Activated T-helper 1 cell treated with anti-CD3 and anti-CD28 coated beads, Interleukin-2, amount 50 U/mL, for 16 hours (primary cell): ENCODE data around the gene ARMCX5.

ENCODE experiments used
- DNase-seq, 2 donors: peaks; one replicate each; pipeline ENCODE4 v3.0.0-alpha.2; 2020; ENCODE audit warnings: low read depth in 1 of 2, low spot score in 1 of 2

ARMCX5 gene

DNA sequence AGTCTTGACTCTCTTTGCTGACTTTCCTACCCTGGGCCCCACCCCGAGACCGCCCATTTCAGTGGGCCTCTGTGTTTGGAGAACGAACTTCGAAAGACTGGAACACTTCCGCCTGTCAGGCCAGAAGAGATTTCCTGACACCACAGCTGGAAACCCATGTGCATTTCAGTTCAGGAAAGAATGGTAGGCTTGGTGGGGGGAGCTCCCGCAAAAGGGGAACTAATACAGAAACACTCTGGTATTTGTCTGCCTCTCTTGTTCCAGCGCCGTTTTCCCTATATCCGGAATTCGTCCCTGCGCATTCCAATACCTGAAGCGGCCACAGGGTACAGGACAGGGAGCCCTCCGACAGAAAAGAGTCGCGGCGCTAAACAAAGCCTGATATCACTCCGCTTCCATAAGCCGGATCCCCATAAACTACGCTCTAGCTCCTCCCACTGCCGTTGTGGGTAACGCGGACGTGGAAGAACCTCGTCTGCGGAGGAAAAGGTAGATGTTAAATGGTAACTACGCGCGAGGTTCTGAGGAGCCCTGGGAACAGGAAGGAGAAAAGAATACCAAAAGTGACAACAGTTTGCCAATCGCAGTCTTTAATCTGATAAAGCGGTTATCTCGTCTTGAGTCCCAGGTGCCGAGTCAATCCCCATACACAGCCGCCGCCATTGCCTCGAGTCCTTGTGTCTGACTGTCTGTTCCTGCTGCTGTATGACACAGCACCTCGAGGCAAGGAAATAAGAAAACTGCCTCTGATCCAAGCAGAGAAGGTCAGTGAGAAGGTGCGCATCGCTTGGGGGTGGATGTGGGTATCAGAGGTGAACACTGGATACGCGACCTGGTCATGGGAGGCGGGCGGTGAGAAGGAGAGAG, at the start of gene ARMCX5:
ARMCX5 (plus strand) TSS at position 432 of the 867 bp plus-strand sequence. CDS start 2,627 bp downstream, outside the sequence.
- DNase-seq, result peak; percentile 28 to 55

DNA sequence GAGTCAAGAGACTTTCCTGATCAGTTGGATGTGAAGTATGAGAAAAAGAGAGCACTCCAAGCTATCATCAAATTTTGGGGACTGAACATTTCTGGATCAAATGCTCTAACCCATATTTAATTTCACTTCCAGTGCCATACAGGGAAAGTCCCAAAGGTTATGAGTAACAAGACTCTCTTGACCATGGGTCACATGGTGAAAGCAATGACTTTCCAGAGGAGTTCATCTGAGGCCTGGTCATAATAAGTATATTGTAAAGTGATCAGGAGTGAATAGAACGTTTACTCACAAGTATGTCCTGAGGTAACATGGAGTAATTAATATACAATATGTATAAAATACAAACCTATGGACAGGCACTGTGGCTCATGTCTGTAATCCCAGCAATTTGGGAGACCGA, 40.7 kb upstream of the ARMCX5 start:
- DNase-seq, result no peak

DNA sequence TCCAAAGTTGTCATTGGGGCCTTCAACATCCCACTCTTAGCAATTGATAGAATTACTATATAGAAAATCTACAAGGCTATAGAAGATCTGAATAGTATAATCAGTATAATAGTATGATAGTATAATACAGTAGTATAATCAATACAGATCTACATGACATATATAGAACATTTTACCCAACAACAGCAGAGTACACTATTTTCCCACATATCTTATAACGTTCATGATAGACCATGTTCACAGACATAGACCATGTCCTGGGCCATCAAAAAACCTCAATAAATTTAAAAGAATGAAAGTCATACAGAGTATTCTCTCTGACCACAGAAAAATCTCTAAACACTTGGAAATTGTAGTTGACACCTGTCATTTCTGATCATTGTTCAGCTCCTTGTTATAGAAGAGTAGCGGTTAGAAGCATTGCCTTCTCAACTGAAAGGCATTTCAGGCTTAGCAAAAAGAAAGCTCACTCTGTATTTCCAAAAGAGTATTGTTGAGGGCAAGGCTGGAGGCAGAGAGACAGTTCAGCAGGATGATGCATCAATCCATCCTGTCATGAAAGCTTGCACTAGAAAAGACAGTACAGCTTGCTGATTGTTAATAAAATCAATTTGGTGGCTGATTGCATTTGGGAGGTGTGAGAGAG, 38.8 kb upstream of the ARMCX5 start:
- DNase-seq, result no peak

DNA sequence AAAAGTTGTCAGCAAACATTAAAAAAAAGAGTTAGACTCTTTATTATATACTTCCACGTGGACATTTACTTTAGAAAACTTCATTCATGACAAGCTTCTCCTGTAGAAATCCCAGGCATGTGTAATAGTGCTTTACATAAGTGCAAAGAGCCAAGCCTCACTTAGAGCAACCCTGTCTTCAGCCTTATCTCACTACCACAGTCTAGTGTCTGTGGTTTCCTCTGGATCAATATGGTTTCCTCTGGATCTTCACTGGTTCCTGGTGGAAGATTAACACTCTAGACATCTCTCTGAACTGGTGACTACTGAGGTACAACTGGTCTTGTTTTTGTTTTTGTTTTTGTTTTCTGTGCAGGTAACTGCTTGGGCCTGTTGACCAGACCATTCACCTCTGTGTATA, 18.4 kb upstream of the ARMCX5 start:
- DNase-seq, result no peak

DNA sequence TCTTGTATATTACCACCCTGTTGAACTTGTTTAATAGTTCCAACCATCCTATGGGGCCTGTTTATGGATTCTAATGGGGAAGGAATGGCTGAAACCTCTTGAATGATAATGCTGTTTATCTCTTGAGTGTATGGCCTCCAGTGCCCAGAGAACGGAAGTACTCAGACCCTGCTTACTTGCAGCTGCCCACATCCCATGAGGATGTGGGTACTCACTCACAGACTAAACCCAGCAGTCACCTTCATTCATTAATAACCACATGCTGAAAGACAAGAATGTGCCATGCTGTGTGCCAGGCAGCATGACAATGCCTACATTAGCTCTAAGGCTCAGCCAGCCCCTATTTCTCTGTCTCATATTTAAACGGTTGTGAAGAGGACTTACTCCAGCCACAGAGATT, 5.9 kb upstream of the ARMCX5 start:
- no peak for DNase-seq

DNA sequence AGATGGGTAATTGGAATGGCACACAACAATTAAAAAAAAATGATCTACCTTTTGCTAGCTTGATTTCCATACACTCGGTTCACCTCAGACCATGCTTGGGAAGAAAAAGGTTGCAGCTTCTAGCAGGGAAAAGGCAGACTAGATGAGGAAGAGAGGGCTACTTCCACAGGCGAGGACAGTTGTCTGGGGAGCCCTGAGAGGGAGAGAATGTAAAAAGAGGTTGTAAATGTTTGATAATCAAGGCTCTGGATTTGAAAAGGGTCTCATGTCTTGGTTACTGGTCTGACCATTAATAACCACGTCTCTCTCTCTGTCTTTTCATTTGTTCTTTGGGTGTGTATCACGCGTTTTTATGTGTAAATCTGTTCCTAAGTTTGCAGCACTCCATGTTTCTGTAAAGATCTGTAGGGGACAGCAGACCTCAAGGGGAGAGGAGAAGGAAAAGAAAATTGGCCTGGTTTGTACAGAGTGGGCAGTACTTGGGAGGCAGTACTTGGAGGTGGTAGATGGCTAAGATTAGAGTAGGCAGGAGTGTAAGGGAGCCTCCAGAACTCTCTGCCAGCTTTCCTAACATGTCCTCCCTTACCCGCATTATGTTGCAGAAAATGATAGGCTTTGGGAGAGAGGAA, 750 bp downstream of the ARMCX5 start:
- no peak for DNase-seq

DNA sequence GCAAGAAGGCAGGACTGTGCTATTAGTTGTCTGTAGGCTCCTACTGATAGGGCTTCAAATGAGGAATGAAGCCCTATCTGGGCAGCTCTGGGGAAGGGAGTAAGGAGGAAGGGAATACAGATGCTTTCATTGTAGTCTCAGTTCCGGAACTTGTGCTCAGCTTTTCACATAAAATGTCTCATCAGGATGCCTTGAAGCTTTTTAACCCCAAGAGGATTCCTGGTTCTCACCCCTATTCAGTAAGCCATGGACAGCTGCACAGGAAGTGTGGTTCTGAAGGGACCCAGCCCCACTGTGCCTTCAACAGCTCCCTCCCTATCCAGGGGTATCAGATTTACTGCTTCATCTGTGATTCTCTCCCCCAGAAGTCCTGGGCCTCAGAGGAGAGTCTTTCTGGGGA, 5.0 kb downstream of the ARMCX5 start:
- DNase-seq, result no peak

DNA sequence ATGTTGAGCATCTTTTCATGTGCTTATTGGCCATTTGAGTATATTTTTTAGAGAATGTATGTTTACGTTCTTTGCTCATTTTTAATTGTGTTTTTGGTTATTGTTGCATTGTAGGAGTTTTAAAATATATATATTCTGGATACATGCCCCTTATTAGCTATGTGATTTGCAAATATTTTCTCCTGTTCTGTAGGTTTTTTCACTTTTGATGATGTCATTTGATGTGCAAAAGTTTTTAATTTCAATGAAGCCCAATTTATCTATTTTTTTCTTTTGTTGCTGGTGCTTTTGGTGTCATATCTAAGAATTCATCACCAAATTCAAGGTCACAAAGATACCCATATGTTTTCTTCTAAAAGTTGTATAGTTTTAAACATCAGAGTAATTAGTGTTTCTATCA, 6.8 kb downstream of the ARMCX5 start:
- no peak for DNase-seq

DNA sequence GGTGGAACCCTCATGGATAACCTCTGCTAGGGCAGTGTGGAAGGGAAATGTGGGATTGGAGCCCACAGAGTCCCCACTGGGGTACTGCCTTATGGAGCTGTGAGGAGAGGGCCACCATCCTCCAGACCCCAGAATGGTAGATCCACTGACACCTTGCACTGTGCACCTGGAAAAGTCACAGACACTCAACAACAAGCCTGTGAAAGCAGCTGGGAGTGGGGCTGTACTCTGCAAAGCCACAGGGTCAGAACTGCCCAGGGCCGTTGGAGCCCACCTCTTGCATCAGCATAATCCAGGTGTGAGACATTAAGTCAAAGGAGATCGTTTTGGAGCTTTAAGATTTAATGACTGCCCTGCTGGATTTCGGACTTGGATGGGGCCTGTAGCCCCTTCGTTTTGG, 11.6 kb downstream of the ARMCX5 start:
- no peak for DNase-seq

DNA sequence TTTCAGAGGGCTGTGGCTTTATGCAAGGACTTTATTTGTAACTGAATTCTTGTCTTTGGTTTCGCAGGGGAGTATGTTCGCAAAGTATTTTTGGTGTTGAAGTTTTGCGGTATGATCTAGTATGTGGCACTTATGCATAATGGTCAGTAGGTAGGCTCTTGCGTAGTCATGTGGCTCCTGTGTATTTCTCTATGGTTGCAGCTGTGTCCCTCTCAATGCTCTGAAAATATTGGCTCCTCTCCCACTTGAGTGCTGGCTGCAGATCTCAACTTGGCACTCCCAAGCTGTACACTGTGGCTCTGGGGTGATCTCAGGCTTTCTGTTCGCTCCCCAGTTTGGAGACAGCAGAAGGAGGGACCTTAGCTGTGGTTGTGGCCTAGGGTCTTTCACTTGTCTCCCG, 24.8 kb downstream of the ARMCX5 start:
- DNase-seq, result no peak

DNA sequence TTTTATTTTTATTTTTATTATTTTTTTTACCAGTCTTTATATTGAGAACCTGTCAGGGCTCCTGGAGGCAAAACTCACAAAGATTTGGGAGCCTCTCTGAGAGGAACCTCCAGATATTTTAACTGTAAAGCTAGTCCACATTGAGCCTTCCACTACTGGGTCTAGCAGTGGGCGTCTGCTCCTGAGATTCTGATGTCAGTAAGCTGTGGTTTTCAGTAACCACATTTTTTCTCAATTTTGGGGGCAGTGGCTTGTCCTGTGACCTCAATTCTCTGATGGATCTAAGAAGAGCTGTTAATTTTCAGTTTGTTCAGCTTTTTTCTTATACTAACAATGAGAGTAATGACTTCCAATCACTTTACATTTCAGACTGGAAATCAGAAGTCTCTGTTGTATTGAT, 28.3 kb downstream of the ARMCX5 start:
- DNase-seq, result no peak

DNA sequence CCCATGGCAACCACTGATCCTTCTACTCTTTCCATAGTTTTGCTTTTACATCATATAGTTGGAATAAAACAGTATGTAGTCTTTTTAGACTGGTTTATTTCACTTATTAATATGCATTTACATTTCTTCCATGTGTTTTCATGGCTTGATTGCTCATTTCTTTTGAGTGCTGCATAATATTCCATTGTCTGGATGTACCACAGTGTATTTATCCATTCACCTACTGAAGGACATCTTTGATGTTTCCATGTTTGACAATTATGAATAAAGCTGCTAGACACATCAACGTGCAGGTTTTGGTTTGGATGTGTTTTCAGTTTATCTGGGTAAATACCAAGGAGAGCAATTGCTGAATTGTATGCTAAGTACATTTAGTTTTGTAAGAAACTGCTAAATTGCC, 38.2 kb downstream of the ARMCX5 start:
- no peak for DNase-seq

DNA sequence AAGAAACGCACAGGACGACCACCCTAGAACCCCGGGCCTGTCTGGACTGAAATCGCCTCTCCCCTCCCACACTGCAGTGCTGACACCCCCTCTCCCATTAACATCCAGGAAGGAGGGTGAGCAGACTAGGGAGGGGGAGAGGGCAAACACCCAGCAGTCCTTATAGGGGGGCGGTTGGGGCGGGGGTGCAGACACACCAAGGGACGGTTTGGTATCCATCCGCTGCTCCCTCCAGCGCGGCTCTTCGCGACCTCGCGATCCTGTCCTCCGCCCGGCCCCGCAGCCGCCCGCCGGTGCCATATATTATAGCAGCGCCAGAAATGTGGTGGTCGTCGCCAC, 51.6 kb downstream of the ARMCX5 start:
- DNase-seq, result no peak

DNA sequence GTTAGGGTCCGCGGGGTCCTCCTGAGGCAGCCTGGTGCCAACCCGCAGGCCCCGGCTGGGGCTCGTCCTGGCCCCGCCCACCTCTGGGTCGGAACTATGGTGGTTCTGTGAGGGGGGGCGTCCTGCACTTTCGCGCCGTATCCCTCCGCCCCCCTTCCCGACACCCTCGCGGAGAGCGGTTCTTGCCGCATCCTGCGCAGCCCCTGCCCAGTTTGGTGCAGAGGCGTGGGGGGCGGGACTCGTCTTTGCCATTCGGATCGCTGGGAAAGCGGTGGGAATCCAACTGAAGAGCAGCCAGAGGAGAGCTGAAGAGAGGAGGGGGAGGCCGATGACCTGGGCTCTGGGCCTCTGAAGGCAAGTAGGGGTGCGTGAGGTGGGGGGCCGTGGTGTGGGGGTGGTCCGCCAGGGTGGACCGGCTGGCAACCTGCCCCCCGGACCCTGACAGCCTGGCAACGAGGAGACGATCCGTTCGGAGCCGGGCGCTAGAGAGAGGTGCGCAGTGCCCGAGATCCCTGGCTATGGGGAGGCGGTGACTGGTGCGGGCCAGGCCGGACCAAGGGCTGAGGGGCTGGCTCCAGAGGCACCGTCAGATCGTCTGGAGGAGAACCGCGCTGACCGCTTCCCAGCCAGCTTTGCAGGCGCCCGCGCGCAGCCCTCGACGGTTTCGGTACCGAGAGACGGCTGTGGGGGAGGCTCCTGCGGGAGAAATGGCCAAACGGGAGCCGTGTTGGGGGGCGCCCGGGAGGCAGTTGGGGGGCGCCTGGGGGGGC, 52.1 kb downstream of the ARMCX5 start, which contains the start of gene GPRASP1:
GPRASP1 (plus strand) TSS at position 242 of the 770 bp plus-strand sequence. CDS start 2,431 bp downstream, outside the sequence.
- DNase-seq, result peak; percentile 30 to 35

DNA sequence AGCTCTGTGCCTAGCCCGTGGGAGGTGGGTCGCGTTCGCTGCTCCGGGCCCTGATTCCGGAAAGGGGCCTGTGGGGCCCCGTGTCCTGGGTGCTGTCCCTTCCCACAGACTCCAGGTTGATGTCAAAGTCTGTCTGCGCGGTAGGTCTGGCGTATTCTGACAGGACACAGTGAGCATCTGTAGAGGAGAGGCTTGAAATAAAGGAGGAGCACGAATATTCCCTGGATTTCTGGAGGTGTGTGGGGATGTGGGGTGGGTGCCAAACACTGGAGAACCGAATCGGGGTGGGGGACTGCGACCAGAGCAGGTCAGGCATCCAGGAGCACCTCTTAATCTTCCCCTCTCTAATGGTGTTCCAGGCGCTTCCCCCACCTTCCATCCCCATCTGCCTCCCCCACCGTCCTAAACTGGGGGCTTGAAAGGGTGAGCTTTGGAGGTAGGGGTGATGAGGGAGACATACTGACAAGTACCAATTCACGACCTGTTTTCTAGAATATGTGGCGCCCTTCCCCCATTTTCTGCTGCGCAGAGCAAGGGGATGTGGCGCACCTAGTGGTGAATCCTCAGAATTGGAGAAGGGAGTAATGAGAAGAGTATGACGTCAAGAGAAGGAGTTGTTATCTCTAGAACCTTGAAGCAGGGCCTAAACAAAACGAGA, 52.8 kb downstream of the ARMCX5 start:
- peak in 1 of 2 donors; percentile 29 for DNase-seq
